GM23338 (cell line): ENCODE results near the gene MTRF1L.

Experiments
- CREB1 ChIP-seq: fragments of 250-450 bp; sonication (Bioruptor Pico); IDR thresholded peaks from 2 replicates; pipeline ENCODE4 v1.5.0; 2020; ENCODE audit warnings: low read depth, mild to moderate bottlenecking, moderate library complexity
- ETS1 ChIP-seq: IDR thresholded peaks from 2 replicates; pipeline ENCODE4 v1.6.1; 2016; ENCODE audit warnings: antibody characterized with exemption
- EZH2 ChIP-seq: fragments of 200-600 bp; sonication (generic); IDR thresholded peaks from one replicate; pipeline ENCODE4 v1.8.0; 2017; ENCODE audit warnings: antibody characterized with exemption, mild to moderate bottlenecking, low read depth; ENCODE audit not compliant: unreplicated experiment
- EZH2phosphoT487 ChIP-seq: fragments of 200-600 bp; sonication (generic); IDR thresholded peaks from one replicate; pipeline ENCODE4 v1.8.1; 2018; ENCODE audit warnings: antibody characterized with exemption; ENCODE audit not compliant: unreplicated experiment
- JUNB ChIP-seq: IDR thresholded peaks from one replicate; pipeline ENCODE4 v1.6.1; 2016; ENCODE audit warnings: antibody characterized with exemption; ENCODE audit not compliant: unreplicated experiment
- NANOG ChIP-seq: IDR thresholded peaks from 2 replicates; pipeline ENCODE4 v1.6.1; 2016; ENCODE audit warnings: antibody characterized with exemption, borderline replicate concordance
- POLR2AphosphoS5 ChIP-seq: IDR thresholded peaks from 2 replicates; pipeline ENCODE4 v1.6.1; 2016; ENCODE audit warnings: antibody characterized with exemption, low read depth
- REST ChIP-seq: IDR thresholded peaks from one replicate; pipeline ENCODE4 v1.6.1; 2018; ENCODE audit warnings: antibody characterized with exemption; ENCODE audit not compliant: unreplicated experiment
- STAT1 ChIP-seq: IDR thresholded peaks from one replicate; pipeline ENCODE4 v1.6.1; 2016; ENCODE audit warnings: antibody characterized with exemption; ENCODE audit not compliant: unreplicated experiment
- ZNF114 ChIP-seq: fragments of 250-450 bp; sonication (Bioruptor Pico); IDR thresholded peaks from 2 replicates; pipeline ENCODE4 v1.5.0; 2020; ENCODE audit warnings: mild to moderate bottlenecking, moderate library complexity
- ZNF331 ChIP-seq: fragments of 250-450 bp; sonication (Bioruptor Pico); IDR thresholded peaks from 2 replicates; pipeline ENCODE4 v1.5.0; 2020; ENCODE audit warnings: low read depth, mild to moderate bottlenecking, moderate library complexity
- TF ChIP-seq, protein P1 (sequence below), 2 experiments: fragments of 200-600 bp in 1 of 2; sonication (generic) in 1 of 2; conservative IDR thresholded peaks; 2 replicates each; pipeline versions ENCODE4 v1.5.1 to v1.6.1; 2016 to 2017; ENCODE audit warnings: antibody characterized with exemption in 2 of 2, low read depth in 2 of 2, mild to moderate bottlenecking in 2 of 2, moderate library complexity in 1 of 2
- TF ChIP-seq, protein P2 (sequence below): fragments of 250-450 bp; sonication (Bioruptor Pico); IDR thresholded peaks from 2 replicates; pipeline ENCODE4 v1.5.0; 2020; ENCODE audit warnings: mild to moderate bottlenecking, moderate library complexity

DNA sequence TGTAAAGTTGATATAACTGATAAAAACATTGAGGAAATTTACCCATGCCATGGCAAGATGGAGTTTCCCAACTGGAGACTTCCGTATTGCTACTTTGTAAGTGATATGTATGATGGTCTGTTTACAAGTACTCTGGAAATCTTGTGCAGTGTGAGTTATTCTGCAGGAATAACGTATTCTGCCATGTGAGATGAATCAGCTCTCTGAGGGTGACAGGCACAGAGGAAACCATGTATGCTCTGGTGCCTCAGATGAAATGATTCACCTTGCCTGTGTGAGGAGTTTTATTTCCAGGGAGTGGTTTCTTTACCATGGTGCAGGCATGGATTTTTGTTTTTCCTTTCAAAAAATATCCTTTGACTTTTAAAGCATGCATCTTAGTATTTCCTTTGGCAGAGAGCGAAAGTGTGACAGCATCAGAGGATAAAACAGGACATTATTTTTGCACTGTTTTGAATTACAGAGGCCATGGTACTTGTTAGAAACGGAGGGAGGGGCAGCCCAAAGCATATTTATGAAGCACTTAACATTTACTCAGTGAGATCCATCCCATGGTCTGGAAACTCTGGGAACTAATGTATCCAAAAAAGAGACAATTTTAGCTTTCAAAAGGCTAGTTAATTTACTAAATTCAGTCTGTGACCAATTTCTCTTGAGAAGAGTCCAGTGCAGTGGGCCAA is 36.0 kb upstream of the MTRF1L start:
- TF ChIP-seq, protein P1, sequence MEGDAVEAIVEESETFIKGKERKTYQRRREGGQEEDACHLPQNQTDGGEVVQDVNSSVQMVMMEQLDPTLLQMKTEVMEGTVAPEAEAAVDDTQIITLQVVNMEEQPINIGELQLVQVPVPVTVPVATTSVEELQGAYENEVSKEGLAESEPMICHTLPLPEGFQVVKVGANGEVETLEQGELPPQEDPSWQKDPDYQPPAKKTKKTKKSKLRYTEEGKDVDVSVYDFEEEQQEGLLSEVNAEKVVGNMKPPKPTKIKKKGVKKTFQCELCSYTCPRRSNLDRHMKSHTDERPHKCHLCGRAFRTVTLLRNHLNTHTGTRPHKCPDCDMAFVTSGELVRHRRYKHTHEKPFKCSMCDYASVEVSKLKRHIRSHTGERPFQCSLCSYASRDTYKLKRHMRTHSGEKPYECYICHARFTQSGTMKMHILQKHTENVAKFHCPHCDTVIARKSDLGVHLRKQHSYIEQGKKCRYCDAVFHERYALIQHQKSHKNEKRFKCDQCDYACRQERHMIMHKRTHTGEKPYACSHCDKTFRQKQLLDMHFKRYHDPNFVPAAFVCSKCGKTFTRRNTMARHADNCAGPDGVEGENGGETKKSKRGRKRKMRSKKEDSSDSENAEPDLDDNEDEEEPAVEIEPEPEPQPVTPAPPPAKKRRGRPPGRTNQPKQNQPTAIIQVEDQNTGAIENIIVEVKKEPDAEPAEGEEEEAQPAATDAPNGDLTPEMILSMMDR (conservative IDR thresholded peaks at IDR 0.05; ENCODE audit: low read depth in 2 of 2): no peak
- no peak for TF ChIP-seq POLR2AphosphoS5
- no peak for TF ChIP-seq JUNB
- TF ChIP-seq EZH2phosphoT487: no peak
- no peak for TF ChIP-seq EZH2
- TF ChIP-seq CREB1: no peak
- TF ChIP-seq REST: no peak
- TF ChIP-seq, protein P2, sequence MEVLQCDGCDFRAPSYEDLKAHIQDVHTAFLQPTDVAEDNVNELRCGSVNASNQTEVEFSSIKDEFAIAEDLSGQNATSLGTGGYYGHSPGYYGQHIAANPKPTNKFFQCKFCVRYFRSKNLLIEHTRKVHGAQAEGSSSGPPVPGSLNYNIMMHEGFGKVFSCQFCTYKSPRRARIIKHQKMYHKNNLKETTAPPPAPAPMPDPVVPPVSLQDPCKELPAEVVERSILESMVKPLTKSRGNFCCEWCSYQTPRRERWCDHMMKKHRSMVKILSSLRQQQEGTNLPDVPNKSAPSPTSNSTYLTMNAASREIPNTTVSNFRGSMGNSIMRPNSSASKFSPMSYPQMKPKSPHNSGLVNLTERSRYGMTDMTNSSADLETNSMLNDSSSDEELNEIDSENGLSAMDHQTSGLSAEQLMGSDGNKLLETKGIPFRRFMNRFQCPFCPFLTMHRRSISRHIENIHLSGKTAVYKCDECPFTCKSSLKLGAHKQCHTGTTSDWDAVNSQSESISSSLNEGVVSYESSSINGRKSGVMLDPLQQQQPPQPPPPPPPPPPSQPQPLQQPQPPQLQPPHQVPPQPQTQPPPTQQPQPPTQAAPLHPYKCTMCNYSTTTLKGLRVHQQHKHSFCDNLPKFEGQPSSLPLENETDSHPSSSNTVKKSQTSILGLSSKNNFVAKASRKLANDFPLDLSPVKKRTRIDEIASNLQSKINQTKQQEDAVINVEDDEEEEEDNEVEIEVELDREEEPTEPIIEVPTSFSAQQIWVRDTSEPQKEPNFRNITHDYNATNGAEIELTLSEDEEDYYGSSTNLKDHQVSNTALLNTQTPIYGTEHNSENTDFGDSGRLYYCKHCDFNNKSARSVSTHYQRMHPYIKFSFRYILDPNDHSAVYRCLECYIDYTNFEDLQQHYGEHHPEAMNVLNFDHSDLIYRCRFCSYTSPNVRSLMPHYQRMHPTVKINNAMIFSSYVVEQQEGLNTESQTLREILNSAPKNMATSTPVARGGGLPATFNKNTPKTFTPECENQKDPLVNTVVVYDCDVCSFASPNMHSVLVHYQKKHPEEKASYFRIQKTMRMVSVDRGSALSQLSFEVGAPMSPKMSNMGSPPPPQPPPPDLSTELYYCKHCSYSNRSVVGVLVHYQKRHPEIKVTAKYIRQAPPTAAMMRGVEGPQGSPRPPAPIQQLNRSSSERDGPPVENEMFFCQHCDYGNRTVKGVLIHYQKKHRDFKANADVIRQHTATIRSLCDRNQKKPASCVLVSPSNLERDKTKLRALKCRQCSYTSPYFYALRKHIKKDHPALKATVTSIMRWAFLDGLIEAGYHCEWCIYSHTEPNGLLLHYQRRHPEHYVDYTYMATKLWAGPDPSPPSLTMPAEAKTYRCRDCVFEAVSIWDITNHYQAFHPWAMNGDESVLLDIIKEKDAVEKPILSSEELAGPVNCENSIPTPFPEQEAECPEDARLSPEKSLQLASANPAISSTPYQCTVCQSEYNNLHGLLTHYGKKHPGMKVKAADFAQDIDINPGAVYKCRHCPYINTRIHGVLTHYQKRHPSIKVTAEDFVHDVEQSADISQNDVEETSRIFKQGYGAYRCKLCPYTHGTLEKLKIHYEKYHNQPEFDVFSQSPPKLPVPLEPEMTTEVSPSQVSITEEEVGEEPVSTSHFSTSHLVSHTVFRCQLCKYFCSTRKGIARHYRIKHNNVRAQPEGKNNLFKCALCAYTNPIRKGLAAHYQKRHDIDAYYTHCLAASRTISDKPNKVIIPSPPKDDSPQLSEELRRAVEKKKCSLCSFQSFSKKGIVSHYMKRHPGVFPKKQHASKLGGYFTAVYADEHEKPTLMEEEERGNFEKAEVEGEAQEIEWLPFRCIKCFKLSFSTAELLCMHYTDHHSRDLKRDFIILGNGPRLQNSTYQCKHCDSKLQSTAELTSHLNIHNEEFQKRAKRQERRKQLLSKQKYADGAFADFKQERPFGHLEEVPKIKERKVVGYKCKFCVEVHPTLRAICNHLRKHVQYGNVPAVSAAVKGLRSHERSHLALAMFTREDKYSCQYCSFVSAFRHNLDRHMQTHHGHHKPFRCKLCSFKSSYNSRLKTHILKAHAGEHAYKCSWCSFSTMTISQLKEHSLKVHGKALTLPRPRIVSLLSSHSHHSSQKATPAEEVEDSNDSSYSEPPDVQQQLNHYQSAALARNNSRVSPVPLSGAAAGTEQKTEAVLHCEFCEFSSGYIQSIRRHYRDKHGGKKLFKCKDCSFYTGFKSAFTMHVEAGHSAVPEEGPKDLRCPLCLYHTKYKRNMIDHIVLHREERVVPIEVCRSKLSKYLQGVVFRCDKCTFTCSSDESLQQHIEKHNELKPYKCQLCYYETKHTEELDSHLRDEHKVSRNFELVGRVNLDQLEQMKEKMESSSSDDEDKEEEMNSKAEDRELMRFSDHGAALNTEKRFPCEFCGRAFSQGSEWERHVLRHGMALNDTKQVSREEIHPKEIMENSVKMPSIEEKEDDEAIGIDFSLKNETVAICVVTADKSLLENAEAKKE (CRISPR knock-in tag): no peak
- TF ChIP-seq ZNF331: no peak
- TF ChIP-seq STAT1: no peak
- TF ChIP-seq NANOG: no peak
- no peak for TF ChIP-seq ETS1
- no peak for TF ChIP-seq ZNF114
